HepG2 (cell line): ENCODE measurements around the gene MUC15. TPM values are rescaled to one million over a fixed set of nuclear protein-coding genes. Genes with fewer than 3 reads are reported as not detected.

Experiments used
- ATAC-seq: fragments of 200-7000 bp; cut with Tn5 transposase; 3 replicates; pipeline ENCODE4 v1.9.1; 2020; ENCODE audit warnings: mild to moderate bottlenecking, moderate library complexity
- BruUV-seq: library from RNA; stranded (reverse); fragments of 400-500 nt; replicated peaks from 2 replicates; lab custom pipeline; 2021; lab: Mats Ljungman, UMichigan
- CTCF ChIA-PET: fragments of 300-600 bp; formaldehyde crosslinking; extraction: SDS; loops from one replicate; lab custom pipeline; 2021; ENCODE audit warnings: low total read pairs, inconsistent platforms, low intra/inter-chr PET ratio; lab: Yijun Ruan, JAX
- POLR2A ChIA-PET: fragments of 350-600 bp; sonication (Branson Sonifier 250); formaldehyde crosslinking; loops from one replicate; lab custom pipeline; 2020; ENCODE audit warnings: antibody characterized with exemption, inconsistent platforms; lab: Yijun Ruan, JAX
- DNase-seq: peaks from one replicate; pipeline ENCODE4 v3.0.0-alpha.2; 2015; ENCODE audit warnings: low spot score
- FAIRE-seq: peaks from 3 replicates; lab custom pipeline; 2011; peaks lifted over from hg19 to GRCh38; lab: Jason Lieb, UNC
- H2AFZ ChIP-seq: one replicate; pipeline ENCODE4 v1.6.1; 2011; ENCODE audit warnings: low read length, inconsistent platforms
- H3K27ac ChIP-seq: fragments of 300-600 bp; 3 replicates; pipeline ENCODE4 v1.8.0; 2011; ENCODE audit warnings: mixed run types, mild to moderate bottlenecking, mixed read lengths, low read length, inconsistent platforms; ENCODE audit not compliant: insufficient read depth; ENCODE audit errors: extremely low read length
- H3K27me3 ChIP-seq, 2 experiments: fragments of 200-600 bp in 1 of 2; 2 replicates in 1 of 2; 3 replicates in 1 of 2; pipeline versions ENCODE4 v1.6.0 to v1.8.0; 2011; ENCODE audit warnings: low read length in 2 of 2, mild to moderate bottlenecking in 2 of 2, moderate library complexity in 2 of 2, inconsistent platforms in 1 of 2; ENCODE audit not compliant: insufficient read depth in 2 of 2, control insufficient read depth in 1 of 2
- H3K36me3 ChIP-seq, 2 experiments: fragments of 200-600 bp in 1 of 2; replicated peaks in 1 of 2; 2 replicates in 1 of 2; 3 replicates in 1 of 2; pipeline versions ENCODE4 v1.5.1 to v1.8.0; 2011; ENCODE audit warnings: low read length in 2 of 2, inconsistent platforms in 1 of 2; ENCODE audit not compliant: insufficient read depth in 2 of 2, control insufficient read depth in 1 of 2
- H3K4me1 ChIP-seq: 2 replicates; pipeline ENCODE4 v1.5.1; 2012; ENCODE audit warnings: low read length, inconsistent platforms; ENCODE audit not compliant: insufficient read depth
- H3K4me2 ChIP-seq: 2 replicates; pipeline ENCODE4 v1.6.0; 2011; ENCODE audit warnings: low read depth, low read length, inconsistent platforms
- H3K4me3 ChIP-seq, 3 experiments: fragments of 200-600 bp in 1 of 3; sonication (generic), shearing (Covaris generic) in 1 of 3; replicated peaks in 1 of 3; 2 replicates each; pipeline ENCODE4 v1.5.1; 2011 to 2016; ENCODE audit warnings: low read length in 3 of 3, inconsistent platforms in 2 of 3, low read depth in 2 of 3, mild to moderate bottlenecking in 2 of 3, control low read depth in 1 of 3, mixed read lengths in 1 of 3; ENCODE audit not compliant: insufficient read depth in 1 of 3
- H3K79me2 ChIP-seq: one replicate; pipeline ENCODE4 v1.6.1; 2011; ENCODE audit warnings: low read length, inconsistent platforms; ENCODE audit not compliant: insufficient read depth
- H3K9ac ChIP-seq: 2 replicates; pipeline ENCODE4 v1.6.0; 2011; ENCODE audit warnings: mild to moderate bottlenecking, low read depth, low read length, inconsistent platforms; ENCODE audit not compliant: insufficient read depth
- H3K9me3 ChIP-seq: 2 replicates; pipeline ENCODE4 v1.5.1; 2012; ENCODE audit warnings: mild to moderate bottlenecking, low read length
- H4K20me1 ChIP-seq: 2 replicates; pipeline ENCODE4 v1.6.0; 2011; ENCODE audit warnings: inconsistent platforms, mild to moderate bottlenecking, low read length, moderate library complexity; ENCODE audit not compliant: insufficient read depth
- FOXP1 ChIP-seq, 2 experiments: fragments of 450-650 bp in 1 of 2; IDR thresholded peaks; 2 replicates each; pipeline ENCODE4 v1.6.1; 2017 to 2018; ENCODE audit warnings: antibody characterized with exemption in 1 of 2
- PITX1 ChIP-seq: sonication (generic); formaldehyde crosslinking; IDR thresholded peaks from 2 replicates; pipeline ENCODE4 v1.5.1; 2020; ENCODE audit warnings: mild to moderate bottlenecking, missing genetic modification reagents
- SKI ChIP-seq: fragments of 450-650 bp; IDR thresholded peaks from one replicate; pipeline ENCODE4 v1.6.1; 2018; ENCODE audit warnings: mild to moderate bottlenecking; ENCODE audit not compliant: partially characterized antibody
- SRSF4 ChIP-seq: fragments of 200-400 bp; formaldehyde crosslinking; IDR thresholded peaks from one replicate; pipeline ENCODE4 v1.6.1; 2018; ENCODE audit warnings: mild to moderate bottlenecking, low read depth, low read length, moderate library complexity; ENCODE audit not compliant: poor library complexity, severe bottlenecking
- TFAP4 ChIP-seq: sonication (generic); IDR thresholded peaks from 2 replicates; pipeline ENCODE4 v1.6.1; 2016; ENCODE audit warnings: low read depth, borderline replicate concordance
- ZBTB25 ChIP-seq: IDR thresholded peaks from 2 replicates; pipeline ENCODE4 v1.6.1; 2018; ENCODE audit warnings: missing genetic modification reagents
- ZC3H13 ChIP-seq: sonication (generic); formaldehyde crosslinking; IDR thresholded peaks from 2 replicates; pipeline ENCODE4 v1.8.1; 2023; ENCODE audit warnings: mild to moderate bottlenecking, missing genetic modification reagents, moderate library complexity
- ZNF121 ChIP-seq: sonication (generic); formaldehyde crosslinking; IDR thresholded peaks from 2 replicates; pipeline ENCODE4 v1.5.0; 2020; ENCODE audit warnings: mild to moderate bottlenecking, missing genetic modification reagents
- ZNF512B ChIP-seq: sonication (generic); formaldehyde crosslinking; IDR thresholded peaks from 2 replicates; pipeline ENCODE4 v1.5.1; 2020; ENCODE audit warnings: missing genetic modification reagents, mild to moderate bottlenecking, borderline replicate concordance
- ZNF768 ChIP-seq: sonication (generic); formaldehyde crosslinking; IDR thresholded peaks from 2 replicates; pipeline ENCODE4 v1.4.0; 2020; ENCODE audit warnings: missing genetic modification reagents
- ZNF841 ChIP-seq: sonication (generic); formaldehyde crosslinking; IDR thresholded peaks from 2 replicates; pipeline ENCODE4 v1.8.1; 2023; ENCODE audit warnings: missing genetic modification reagents, borderline replicate concordance
- WGBS: methylation state at CpG from one replicate; pipeline ENCODE4 v1.1.6; 2017; ENCODE audit warnings: low lambda C conversion rate; 5-methylcytosine and 5-hydroxymethylcytosine counted together
- in situ Hi-C: cut with HindIII; loops from 2 replicates; pipeline ENCODE4 v1.10.0; 2017; ENCODE audit warnings: low pct_unique_long_range_greater_than_20kb; ENCODE audit not compliant: extremely low pct_ligation_motif_present
- intact Hi-C: fragments of 100-400 bp; cut with micrococcal nuclease; formaldehyde crosslinking; loops from one replicate; pipeline ENCODE4 v1.10.0; 2022; ENCODE audit not compliant: unreplicated experiment
- polyA plus RNA-seq, 8 experiments: library from polyadenylated mRNA; depleted of rRNA in 3 of 8; stranded (reverse) in 7 of 8; unstranded in 1 of 8; fragments of >200 nt; fragmentation: Illumina TruSeq in 4 of 8; extraction: Trizol in 4 of 8; gene quantifications; 2 replicates each; pipeline versions ENCODE4 v1.2.1 to v1.2.3, GENCODE V29; 2011 to 2016; ENCODE audit warnings: low read depth in 4 of 8, missing spikeins in 1 of 8, mixed read lengths in 1 of 8; ENCODE audit not compliant: insufficient read depth in 1 of 8
- total RNA-seq, 5 experiments: library from RNA; depleted of rRNA; stranded (reverse); fragments of >200 nt; fragmentation: Illumina TruSeq; extraction: Trizol; gene quantifications; 2 replicates each; pipeline ENCODE4 v1.2.3, GENCODE V29; 2016; ENCODE audit warnings: low read depth in 1 of 5

The MUC15 gene
- total and polyA plus RNA-seq, 2 of the 13 experiments (the other 11 are each of a cell fraction or from before 2014, with no cell fraction given), result 4.5 to 18.0 TPM

- 5% methylated on average over 2 of the region's 2 CpGs for WGBS
These were observed 22.9 kb downstream of the MUC15 start for GRCh38 chr11:26549176-26549575.

More at GRCh38 chr11:26549176-26549575, 22.9 kb downstream of the MUC15 start:
- no peak overlapping the region for H2AFZ ChIP-seq
- intact Hi-C loops (no loop called here), in situ Hi-C loops (no loop called here)
- H3K4me3 ChIP-seq, result no peak overlapping the region
- BruUV-seq, result no TSS peak
- no peaks in the 10 kb centered on the region for H3K36me3 ChIP-seq
- no peak for DNase-seq
- ATAC-seq, result no peak
- no peaks in the 10 kb centered on the region for H3K27me3 ChIP-seq
- TF ChIP-seq ZC3H13 (CRISPR knock-in tag) (no peak), TFAP4 (no peak), ZBTB25 (CRISPR knock-in tag) (no peak), SRSF4 (no peak), FOXP1 (IDR thresholded peaks at IDR 0.05) (no peak), FOXP1 (CRISPR knock-in tag; IDR thresholded peaks at IDR 0.05) (no peak), ZNF768 (CRISPR knock-in tag) (no peak), ZNF512B (CRISPR knock-in tag) (no peak), ZNF841 (CRISPR knock-in tag) (no peak), ZNF121 (CRISPR knock-in tag) (no peak), SKI (no peak), PITX1 (CRISPR knock-in tag) (no peak)
- H3K9me3 ChIP-seq, result no peaks in the 10 kb centered on the region
- CTCF ChIA-PET, result no interaction called here
- H3K9ac ChIP-seq, result no peak overlapping the region
- no peak overlapping the region for H3K27ac ChIP-seq
- POLR2A ChIA-PET, result no interaction called here
- H3K79me2 ChIP-seq, result no peaks in the 10 kb centered on the region
- H4K20me1 ChIP-seq, result no peaks in the 10 kb centered on the region
- H3K4me1 ChIP-seq, result no peaks in the 10 kb centered on the region
- no peak for FAIRE-seq
- H3K4me2 ChIP-seq, result no peak overlapping the region
